ENCODE results near the gene AMOTL2. TPM values are rescaled to one million over a fixed set of nuclear protein-coding genes. Genes with fewer than 3 reads are reported as not detected.

Gene AMOTL2
- total and polyA plus RNA-seq, 9 of the 15 experiments (the other 6 are each of a cell fraction or from before 2014, with no cell fraction given): 0.12 to 0.31 TPM; not detected in 7

- peaks cover 10 to 32% of the 10 kb centered on the region in 2 experiments; a peak in 4 of 5 replicates for H3K27me3 ChIP-seq (ENCODE audit: control insufficient read depth in 2 of 2, insufficient read depth in 2 of 2, low read length in 2 of 2)
- no peaks in the 10 kb centered on the region for H3K36me3 ChIP-seq (ENCODE audit: control insufficient read depth, insufficient read depth, low read length)
- ChIA-PET CTCF (ENCODE audit: low intra/inter-chr PET ratio) (no interaction called here), POLR2A (no interaction called here)
- no peak overlapping the region for H3K4me2 ChIP-seq (ENCODE audit: insufficient read depth, low read length)
- WGBS (ENCODE audit: insufficient coverage, low coverage, missing lambda C conversion rate): 2% methylated on average over 52 of the region's 64 CpGs
- ATAC-seq (no peak), DNase-seq (ENCODE audit: extremely low read depth in 1 of 4, low spot score in 3 of 4) (no peak), FAIRE-seq (no peak)
- H3K4me1 ChIP-seq (replicated peaks in 1 of 2; ENCODE audit: control insufficient read depth in 2 of 2, insufficient read depth in 2 of 2, low read length in 2 of 2): peaks cover 0 to 8% of the 10 kb centered on the region in 2 experiments; a peak in 1 of 5 replicates
- H3K27ac ChIP-seq (ENCODE audit: extremely low read depth, low read depth, low read length): no peak overlapping the region
- no peaks in the 10 kb centered on the region for H3K9me3 ChIP-seq (replicated peaks; ENCODE audit: control insufficient read depth, insufficient read depth, low read depth, low read length)
- no peak overlapping the region for H2AFZ ChIP-seq (ENCODE audit: low read depth, low read length)
- H3K79me2 ChIP-seq (ENCODE audit: control insufficient read depth, insufficient read depth, low read length): no peaks in the 10 kb centered on the region
- no peak for TF ChIP-seq MXI1 (IDR thresholded peaks at IDR 0.05; ENCODE audit: low read depth, low read length)
- no peak for TF ChIP-seq MTA3 (IDR thresholded peaks at IDR 0.05; ENCODE audit: borderline replicate concordance)
- TF ChIP-seq NR2C2 (CRISPR knock-in tag; IDR thresholded peaks at IDR 0.05): no peak
- TF ChIP-seq NR2C2 (tag; IDR thresholded peaks at IDR 0.05): no peak
- TF ChIP-seq KLF6 (CRISPR knock-in tag; IDR thresholded peaks at IDR 0.05; ENCODE audit: borderline replicate concordance): no peak
- no peak for TF ChIP-seq PYGO2 (tag; IDR thresholded peaks at IDR 0.05)
- TF ChIP-seq SAFB (IDR thresholded peaks at IDR 0.05; ENCODE audit: borderline replicate concordance, low read depth, low read length): no peak
- no peak for TF ChIP-seq KLF13 (tag; IDR thresholded peaks at IDR 0.05; ENCODE audit: borderline replicate concordance, low read depth)
- no peak for TF ChIP-seq MYNN (IDR thresholded peaks at IDR 0.05)
- TF ChIP-seq MYNN (CRISPR knock-in tag; IDR thresholded peaks at IDR 0.05): no peak
- no peak for TF ChIP-seq ZNF398 (CRISPR knock-in tag; IDR thresholded peaks at IDR 0.05)
- TF ChIP-seq ADNP (tag; IDR thresholded peaks at IDR 0.05): no peak
- H3K4me3 ChIP-seq: no peak overlapping the region
- no peaks in the 10 kb centered on the region for H3K9me1 ChIP-seq (ENCODE audit: control insufficient read depth, insufficient read depth, low read length)
- no peak overlapping the region for H3K9ac ChIP-seq (ENCODE audit: insufficient read depth in 1 of 2, low read depth in 2 of 2, low read length in 2 of 2)
- no peaks in the 10 kb centered on the region for H4K20me1 ChIP-seq (replicated peaks; ENCODE audit: control insufficient read depth, insufficient read depth, low read length)
- no TSS peak for BruUV-seq (replicated peaks)
- in situ Hi-C loops (cut with MboI) (no loop called here), intact Hi-C loops (cut with micrococcal nuclease) (no loop called here)
Measured at GRCh38 chr3:134406331-134407238, 32.3 kb upstream of the AMOTL2 start.

All from K562 (cell line).